Muscle layer of colon (tissue), 2 donors: ENCODE results near the gene SCAMP2.

Experiments
- H3K27ac ChIP-seq: one replicate; pipeline ENCODE4 v1.7.0; 2013; ENCODE audit warnings: low read depth, mild to moderate bottlenecking, low read length, moderate library complexity
- H3K27me3 ChIP-seq, 2 donors: one replicate each; pipeline ENCODE4 v1.7.0; 2013; ENCODE audit warnings: low read length in 2 of 2, mild to moderate bottlenecking in 2 of 2; ENCODE audit not compliant: insufficient read depth in 2 of 2, control insufficient read depth in 1 of 2
- H3K36me3 ChIP-seq: one replicate; pipeline ENCODE4 v1.7.0; 2013; ENCODE audit warnings: mild to moderate bottlenecking, low read length; ENCODE audit not compliant: insufficient read depth
- H3K4me1 ChIP-seq: one replicate; pipeline ENCODE4 v1.7.0; 2013; ENCODE audit warnings: mild to moderate bottlenecking, low read length; ENCODE audit not compliant: insufficient read depth
- H3K4me3 ChIP-seq, 2 donors: one replicate each; pipeline ENCODE4 v1.7.0; 2013; ENCODE audit warnings: low read length in 2 of 2, low read depth in 1 of 2, mild to moderate bottlenecking in 1 of 2, moderate library complexity in 1 of 2
- H3K9ac ChIP-seq: one replicate; pipeline ENCODE4 v1.7.0; 2013; ENCODE audit warnings: low read length
- H3K9me3 ChIP-seq: one replicate; pipeline ENCODE4 v1.7.0; 2013; ENCODE audit warnings: mild to moderate bottlenecking, low read length
- donor health status: abdominal sarcoma.
- donor health status: Adenocarcinoma of cecum.

SCAMP2 gene

DNA sequence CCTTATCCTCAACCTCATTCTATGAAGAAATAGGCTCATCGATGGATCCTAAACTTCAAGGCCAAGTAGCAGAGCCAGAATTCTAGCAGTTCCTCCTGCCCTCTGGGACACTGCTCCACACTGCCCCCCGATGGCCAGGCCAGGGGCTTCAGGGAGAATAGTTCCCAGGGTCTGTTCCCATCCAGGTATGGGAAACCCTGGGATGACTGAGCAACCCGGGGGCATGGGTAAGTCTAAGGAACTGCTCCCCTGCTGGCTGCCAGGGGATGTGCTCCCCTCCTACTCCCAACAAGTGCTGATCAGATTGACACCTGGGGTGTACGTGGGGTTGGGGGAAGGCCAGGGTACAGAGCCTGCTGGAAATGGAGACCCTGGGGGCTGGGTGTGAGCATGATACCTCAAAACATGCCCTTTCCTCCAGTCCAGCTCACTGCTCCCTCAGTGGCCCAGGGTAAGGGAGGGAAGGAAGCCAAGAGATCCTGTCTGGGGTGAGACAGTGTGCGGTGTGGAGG lies 37.8 kb downstream of the SCAMP2 start:
- no peak overlapping the region for H3K4me3 ChIP-seq
- H3K4me1 ChIP-seq, result peaks cover 12% of the 10 kb centered on the region
- no peak overlapping the region for H3K27ac ChIP-seq
- peaks cover 19% of the 10 kb centered on the region for H3K36me3 ChIP-seq
- no peaks in the 10 kb centered on the region for H3K9me3 ChIP-seq
- H3K9ac ChIP-seq, result no peak overlapping the region
- H3K27me3 ChIP-seq, result no peaks in the 10 kb centered on the region

DNA sequence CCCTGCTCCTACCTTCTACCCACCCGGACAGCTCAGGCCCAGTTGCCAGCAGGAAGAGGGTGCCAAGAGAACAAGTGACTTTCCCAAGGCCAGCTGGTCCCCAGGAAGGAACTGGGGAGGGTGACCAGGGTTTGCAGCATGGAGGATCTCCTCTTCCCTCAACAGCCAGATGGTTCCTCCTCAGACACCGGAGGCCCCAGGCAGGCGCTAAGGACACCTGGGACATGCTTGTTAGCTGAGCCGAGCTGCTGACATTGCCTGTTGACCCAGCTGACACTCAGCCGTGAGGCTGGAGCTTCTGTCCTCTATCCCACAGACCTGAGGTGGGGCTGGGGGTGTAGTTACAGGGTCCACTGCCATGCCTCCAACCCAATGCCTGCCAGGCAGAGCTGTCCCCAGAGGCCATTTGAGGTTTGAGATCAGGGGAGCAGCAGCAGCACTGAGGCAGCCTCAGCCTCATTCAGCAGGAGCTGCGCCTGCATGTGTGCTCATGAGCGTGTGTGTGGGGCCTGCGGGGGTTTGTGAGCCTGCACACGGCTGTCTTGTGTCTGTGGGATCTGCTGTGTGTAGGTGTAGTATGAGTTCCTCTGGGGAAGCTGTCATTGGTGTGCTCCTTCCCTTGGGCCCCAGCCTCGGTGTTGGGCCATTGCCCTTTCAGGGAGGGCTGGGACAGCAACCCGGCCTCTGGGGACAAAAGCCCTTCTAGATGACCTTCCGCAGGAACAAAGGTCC lies 39.6 kb downstream of the SCAMP2 start:
- Histone ChIP-seq H3K4me1 (peaks cover 12% of the 10 kb centered on the region), H3K4me3 (no peak overlapping the region), H3K9me3 (no peaks in the 10 kb centered on the region), H3K27ac (no peak overlapping the region), H3K36me3 (peaks cover 12% of the 10 kb centered on the region), H3K27me3 (no peaks in the 10 kb centered on the region), H3K9ac (no peak overlapping the region)

DNA sequence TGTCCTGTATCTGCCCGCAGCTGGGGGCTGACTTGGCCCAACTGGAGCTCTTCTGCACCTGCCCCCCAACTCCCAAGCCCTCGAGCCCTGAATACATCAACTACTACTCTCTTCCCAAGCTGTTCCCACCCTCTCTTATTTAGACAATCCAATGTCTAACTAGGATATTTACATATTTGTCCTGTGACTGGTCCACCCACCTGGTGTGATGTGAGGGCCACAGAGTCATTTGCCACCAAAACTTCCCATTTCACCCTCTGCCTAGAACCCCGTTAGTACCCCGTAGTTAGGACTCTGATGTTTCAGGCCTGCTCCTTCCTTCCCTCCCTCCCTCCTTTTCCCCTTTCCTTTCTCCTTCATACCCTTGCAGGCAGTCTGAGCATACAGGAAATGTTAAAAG lies 40.3 kb downstream of the SCAMP2 start:
- H3K4me3 ChIP-seq, result no peak overlapping the region
- peaks cover 12% of the 10 kb centered on the region for H3K4me1 ChIP-seq
- peaks cover 9% of the 10 kb centered on the region for H3K36me3 ChIP-seq
- H3K9me3 ChIP-seq, result no peaks in the 10 kb centered on the region
- H3K27me3 ChIP-seq, result peaks cover 0 to 1% of the 10 kb centered on the region in 2 donors
- H3K27ac ChIP-seq, result no peak overlapping the region
- H3K9ac ChIP-seq, result no peak overlapping the region

- Histone ChIP-seq H3K4me3 (no peak overlapping the region), H3K36me3 (peaks cover 7% of the 10 kb centered on the region), H3K27ac (no peak overlapping the region), H3K27me3 (peaks cover 5 to 10% of the 10 kb centered on the region in 2 donors), H3K4me1 (peaks cover 12% of the 10 kb centered on the region), H3K9me3 (no peaks in the 10 kb centered on the region), H3K9ac (no peak overlapping the region)
These were observed 41.2 kb downstream of the SCAMP2 start for GRCh38 chr15:74831813-74832495.

- H3K36me3 ChIP-seq, result no peaks in the 10 kb centered on the region
- no peak overlapping the region for H3K4me3 ChIP-seq
- peaks cover 12% of the 10 kb centered on the region for H3K4me1 ChIP-seq
- H3K9me3 ChIP-seq, result no peaks in the 10 kb centered on the region
- H3K9ac ChIP-seq, result no peak overlapping the region
- peaks cover 6 to 14% of the 10 kb centered on the region in 2 donors for H3K27me3 ChIP-seq
- H3K27ac ChIP-seq, result no peak overlapping the region
These were observed 42.3 kb downstream of the SCAMP2 start for GRCh38 chr15:74830868-74831267.

GRCh38 chr15:74829991-74830390 lies 43.2 kb downstream of the SCAMP2 start:
- no peak overlapping the region for H3K27ac ChIP-seq
- H3K4me1 ChIP-seq, result peaks cover 12% of the 10 kb centered on the region
- H3K9me3 ChIP-seq, result no peaks in the 10 kb centered on the region
- H3K36me3 ChIP-seq, result no peaks in the 10 kb centered on the region
- no peak overlapping the region for H3K4me3 ChIP-seq
- H3K9ac ChIP-seq, result no peak overlapping the region
- H3K27me3 ChIP-seq, result peaks cover 6 to 14% of the 10 kb centered on the region in 2 donors

GRCh38 chr15:74829486-74829885 lies 43.7 kb downstream of the SCAMP2 start:
- H3K36me3 ChIP-seq, result no peaks in the 10 kb centered on the region
- H3K9me3 ChIP-seq, result no peaks in the 10 kb centered on the region
- peaks cover 12% of the 10 kb centered on the region for H3K4me1 ChIP-seq
- no peak overlapping the region for H3K4me3 ChIP-seq
- no peak overlapping the region for H3K9ac ChIP-seq
- H3K27me3 ChIP-seq, result peaks cover 6 to 14% of the 10 kb centered on the region in 2 donors
- no peak overlapping the region for H3K27ac ChIP-seq

GRCh38 chr15:74828835-74829234 lies 44.3 kb downstream of the SCAMP2 start:
- Histone ChIP-seq H3K9me3 (no peaks in the 10 kb centered on the region), H3K9ac (no peak overlapping the region), H3K27ac (no peak overlapping the region), H3K27me3 (peaks cover 6 to 14% of the 10 kb centered on the region in 2 donors), H3K4me1 (peaks cover 12% of the 10 kb centered on the region), H3K4me3 (no peak overlapping the region), H3K36me3 (no peaks in the 10 kb centered on the region)

- Histone ChIP-seq H3K36me3 (no peaks in the 10 kb centered on the region), H3K9me3 (no peaks in the 10 kb centered on the region), H3K4me3 (no peak overlapping the region), H3K27ac (no peak overlapping the region), H3K27me3 (peaks cover 6 to 14% of the 10 kb centered on the region in 2 donors), H3K9ac (no peak overlapping the region), H3K4me1 (peaks cover 12% of the 10 kb centered on the region)
These were observed 45.6 kb downstream of the SCAMP2 start for GRCh38 chr15:74827614-74828013.

DNA sequence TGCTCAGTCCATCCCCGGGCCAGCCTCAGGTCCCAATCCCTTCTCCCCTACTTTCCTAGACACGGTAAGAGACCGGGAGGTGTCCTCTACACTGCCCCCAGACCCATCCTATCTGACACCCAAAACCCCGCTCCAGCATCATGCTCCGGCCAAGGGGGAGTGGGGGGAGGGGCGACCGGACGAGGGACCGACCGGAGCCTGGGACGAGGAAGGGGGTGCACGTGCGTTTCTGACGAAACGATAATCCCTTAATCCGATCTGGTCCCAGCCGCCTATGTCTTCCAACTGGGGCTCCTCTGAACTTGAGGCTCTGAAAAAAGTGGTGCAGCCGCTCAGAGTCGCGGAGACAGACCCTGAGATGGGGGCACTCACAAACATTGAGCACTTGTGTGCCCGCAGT lies 46.2 kb downstream of the SCAMP2 start:
- Histone ChIP-seq H3K36me3 (no peaks in the 10 kb centered on the region), H3K9me3 (no peaks in the 10 kb centered on the region), H3K27me3 (peaks cover 6 to 14% of the 10 kb centered on the region in 2 donors), H3K4me1 (peaks cover 12% of the 10 kb centered on the region), H3K9ac (no peak overlapping the region), H3K4me3 (no peak overlapping the region), H3K27ac (no peak overlapping the region)

DNA sequence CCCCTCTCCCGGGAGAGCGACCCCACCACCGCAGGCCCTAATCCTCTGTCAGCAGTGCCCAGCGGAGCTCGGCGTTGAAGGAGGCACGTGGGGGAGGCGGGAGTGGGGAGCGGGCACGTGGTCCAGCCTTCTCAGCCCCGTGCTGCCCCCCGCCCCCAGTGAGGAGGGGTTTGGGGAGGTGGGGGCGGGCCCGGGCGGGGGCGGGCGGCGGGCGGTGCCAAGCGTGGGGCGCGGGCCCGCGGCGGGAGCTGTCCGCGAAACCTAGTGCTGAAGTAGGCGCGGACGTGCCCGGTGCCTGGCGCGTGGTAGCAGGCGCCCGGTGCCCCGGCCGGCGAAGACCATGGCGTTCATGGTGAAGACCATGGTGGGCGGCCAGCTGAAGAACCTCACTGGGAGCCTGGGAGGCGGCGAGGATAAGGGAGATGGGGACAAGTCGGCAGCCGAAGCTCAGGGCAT lies 46.8 kb downstream of the SCAMP2 start, which contains the start of gene CPLX3:
Gene CPLX3, plus strand, starts transcription at position 264 of the 456 bp plus-strand sequence. Its CDS starts 77 bp downstream, at position 341.
- H3K9me3 ChIP-seq, result no peaks in the 10 kb centered on the region
- H3K9ac ChIP-seq, result no peak within 1 kb of the TSS
- H3K27me3 ChIP-seq, result peaks cover 6 to 14% of the 10 kb centered on the region in 2 donors
- H3K36me3 ChIP-seq, result no peaks in the 10 kb centered on the region
- H3K4me1 ChIP-seq, result peaks cover 8% of the 10 kb centered on the region
- H3K27ac ChIP-seq, result no peak within 1 kb of the TSS
- H3K4me3 ChIP-seq, result no peak within 1 kb of the TSS
